Endothelial cell of umbilical vein (primary cell): ENCODE data around the gene CISH. TPM values are rescaled to one million over a fixed set of nuclear protein-coding genes. Genes with fewer than 3 reads are reported as not detected.

Source experiments
- BruUV-seq: library from RNA; stranded (reverse); fragments of 400-500 nt; replicated peaks from 2 replicates; lab custom pipeline; 2021; lab: Mats Ljungman, UMichigan
- CTCF ChIA-PET: fragments of 300-600, 350-600 bp; sonication (Branson Sonifier 250); formaldehyde crosslinking; loops from one replicate; lab custom pipeline; 2021; ENCODE audit warnings: antibody characterized with exemption, inconsistent platforms; lab: Charles Lee
- POLR2A ChIA-PET: fragments of 300-600, 350-600 bp; sonication (Branson Sonifier 250); formaldehyde crosslinking; loops from one replicate; lab custom pipeline; 2021; ENCODE audit warnings: antibody characterized with exemption, inconsistent platforms; lab: Charles Lee
- DNase-seq: peaks from one replicate; pipeline ENCODE4 v3.0.0-alpha.2; 2011; ENCODE audit warnings: low read depth, low spot score
- FAIRE-seq: peaks from 2 replicates; lab custom pipeline; 2011; peaks lifted over from hg19 to GRCh38; lab: Jason Lieb, UNC
- H2AFZ ChIP-seq: 2 replicates; pipeline ENCODE4 v1.6.0; 2012; ENCODE audit warnings: low read depth, low read length, control low read depth, inconsistent platforms
- H3K27ac ChIP-seq: 2 replicates; pipeline ENCODE4 v1.5.1; 2011; ENCODE audit warnings: low read depth, mild to moderate bottlenecking, control low read depth, low read length, moderate library complexity; ENCODE audit not compliant: insufficient read depth
- H3K27me3 ChIP-seq, 2 experiments: 2 replicates each; pipeline versions ENCODE4 v1.6.0 to v1.6.1; 2011; ENCODE audit warnings: low read length in 2 of 2, mixed read lengths in 1 of 2; ENCODE audit not compliant: control insufficient read depth in 2 of 2, insufficient read depth in 2 of 2
- H3K36me3 ChIP-seq, 2 experiments: 2 replicates in 1 of 2; 3 replicates in 1 of 2; pipeline ENCODE4 v1.5.1; 2011; ENCODE audit warnings: low read length in 2 of 2, mild to moderate bottlenecking in 1 of 2, moderate library complexity in 1 of 2; ENCODE audit not compliant: control insufficient read depth in 2 of 2, insufficient read depth in 2 of 2; ENCODE audit errors: extremely low read depth in 1 of 2
- H3K4me1 ChIP-seq: 3 replicates; pipeline ENCODE4 v1.5.1; 2011; ENCODE audit warnings: mild to moderate bottlenecking, low read length; ENCODE audit not compliant: control insufficient read depth, insufficient read depth; ENCODE audit errors: extremely low read depth
- H3K4me2 ChIP-seq: 2 replicates; pipeline ENCODE4 v1.6.1; 2011; ENCODE audit warnings: low read length, control low read depth, mixed read lengths; ENCODE audit not compliant: insufficient read depth
- H3K4me3 ChIP-seq, 3 experiments: fragments of 200-600 bp in 1 of 3; sonication (generic), shearing (Covaris generic) in 1 of 3; replicated peaks in 1 of 3; 2 replicates each; pipeline ENCODE4 v1.5.1; 2011 to 2016; ENCODE audit warnings: control low read depth in 3 of 3, low read length in 3 of 3, mild to moderate bottlenecking in 2 of 3, inconsistent platforms in 1 of 3, low read depth in 1 of 3, moderate library complexity in 1 of 3; ENCODE audit not compliant: insufficient read depth in 1 of 3
- H3K79me2 ChIP-seq: 2 replicates; pipeline ENCODE4 v1.6.0; 2012; ENCODE audit warnings: low read length, inconsistent platforms; ENCODE audit not compliant: control insufficient read depth, insufficient read depth
- H3K9ac ChIP-seq: replicated peaks from 2 replicates; pipeline ENCODE3; 2011; ENCODE audit warnings: low read length, control low read depth; ENCODE audit not compliant: insufficient read depth; ENCODE audit errors: extremely low read depth
- H3K9me1 ChIP-seq: replicated peaks from 3 replicates; pipeline ENCODE4 v1.6.0; 2011; ENCODE audit warnings: mild to moderate bottlenecking, low read length; ENCODE audit not compliant: control insufficient read depth, insufficient read depth; ENCODE audit errors: extremely low read depth
- H3K9me3 ChIP-seq: replicated peaks from 2 replicates; pipeline ENCODE4 v1.5.1; 2012; ENCODE audit warnings: low read length, inconsistent platforms; ENCODE audit not compliant: control insufficient read depth, insufficient read depth
- H4K20me1 ChIP-seq: replicated peaks from 2 replicates; pipeline ENCODE3; 2011; ENCODE audit warnings: mild to moderate bottlenecking, low read length; ENCODE audit not compliant: control insufficient read depth, insufficient read depth; ENCODE audit errors: extremely low read depth
- EZH2 ChIP-seq: IDR thresholded peaks from 2 replicates; pipeline ENCODE4 v1.6.1; 2012; ENCODE audit warnings: borderline replicate concordance, low read depth, mild to moderate bottlenecking, moderate library complexity, low read length, inconsistent platforms; ENCODE audit not compliant: severe bottlenecking
- FOS ChIP-seq: IDR thresholded peaks from 2 replicates; pipeline ENCODE4 v1.6.1; 2011; ENCODE audit warnings: mild to moderate bottlenecking, low read length, moderate library complexity, borderline replicate concordance; ENCODE audit not compliant: insufficient read depth
- JUN ChIP-seq: IDR thresholded peaks from 2 replicates; pipeline ENCODE4 v1.6.1; 2011; ENCODE audit warnings: borderline replicate concordance, low read depth; ENCODE audit not compliant: insufficient read length, insufficient read depth
- MYC ChIP-seq: IDR thresholded peaks from one replicate; pipeline ENCODE4 v1.6.1; 2011; ENCODE audit warnings: mild to moderate bottlenecking, low read depth, low read length
- POLR2A ChIP-seq: IDR thresholded peaks from 2 replicates; pipeline ENCODE4 v1.6.1; 2012; ENCODE audit warnings: low read depth, mild to moderate bottlenecking, control low read depth, low read length
- POLR2AphosphoS5 ChIP-seq: IDR thresholded peaks from 2 replicates; pipeline ENCODE4 v1.6.1; 2012; ENCODE audit warnings: low read depth, mild to moderate bottlenecking, control low read depth, low read length, moderate library complexity; ENCODE audit not compliant: insufficient read depth
- dilution Hi-C: fragments of 300-500 bp; cut with MboI; formaldehyde crosslinking; loops from one replicate; pipeline ENCODE4 v1.15.0; 2019; ENCODE audit warnings: low sequenced_read_pairs; ENCODE audit not compliant: extremely low pct_ligation_motif_present
- intact Hi-C: fragments of 100-400 bp; cut with micrococcal nuclease; formaldehyde crosslinking; loops from one replicate; pipeline ENCODE4 v1.10.0; 2022
- polyA plus RNA-seq, 4 experiments: library from polyadenylated mRNA; depleted of rRNA in 3 of 4; stranded (reverse) in 3 of 4; unstranded in 1 of 4; fragments of >200 nt; gene quantifications; 2 replicates each; pipeline versions ENCODE4 v1.2.1 to v1.2.3, GENCODE V29; 2011 to 2012; ENCODE audit warnings: missing spikeins in 1 of 4
- total RNA-seq: library from RNA; stranded (reverse); gene quantifications from 2 replicates; pipeline ENCODE4 v1.2.3, GENCODE V29; 2021
- TF ChIP-seq, protein P1 (sequence below), 2 donors: IDR thresholded peaks; 1 replicate in 1 of 2; 2 replicates in 1 of 2; pipeline ENCODE4 v1.5.1; 2011; ENCODE audit warnings: low read length in 2 of 2, mild to moderate bottlenecking in 2 of 2, moderate library complexity in 2 of 2, control low read depth in 1 of 2, inconsistent platforms in 1 of 2, low read depth in 1 of 2; ENCODE audit not compliant: insufficient read depth in 1 of 2; ENCODE audit errors: extremely low read depth in 1 of 2
- TF ChIP-seq, protein P2 (sequence below): IDR thresholded peaks from 2 replicates; pipeline ENCODE4 v1.6.1; 2011; ENCODE audit not compliant: insufficient read depth, insufficient read length

Gene CISH
- total and polyA plus RNA-seq, 2 donors (not counting 3 experiments of a cell fraction or from before 2014, with no cell fraction given): 2.2 to 4.1 TPM

DNA sequence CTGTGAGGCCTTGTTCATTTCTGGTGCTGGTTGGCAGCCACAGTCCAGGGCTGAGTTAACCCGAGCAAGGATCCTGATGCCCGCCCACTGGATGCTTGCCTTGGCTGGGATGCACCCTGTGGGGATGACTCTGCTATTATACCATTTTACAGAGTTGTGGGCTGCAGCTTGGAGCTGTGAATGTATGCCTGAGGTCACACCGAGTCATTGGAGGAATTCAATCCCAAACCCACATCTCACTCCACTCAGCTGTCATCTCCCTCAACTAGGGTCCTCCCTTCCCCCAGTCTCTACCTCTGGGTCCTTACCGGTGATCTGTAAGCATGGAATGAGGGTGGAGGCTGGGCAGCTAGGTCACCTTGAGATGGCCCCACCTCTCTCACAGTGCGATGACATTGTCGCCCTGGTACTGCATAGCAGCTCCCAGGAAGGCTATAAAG lies 27.5 kb upstream of the CISH start:
- H2AFZ ChIP-seq: no peak overlapping the region
- H3K9me3 ChIP-seq: no peaks in the 10 kb centered on the region
- H3K79me2 ChIP-seq: no peaks in the 10 kb centered on the region
- H3K4me1 ChIP-seq: no peaks in the 10 kb centered on the region
- H3K9ac ChIP-seq: no peak overlapping the region
- no peak for TF ChIP-seq EZH2
- TF ChIP-seq JUN: no peak
- no peak for TF ChIP-seq MYC
- TF ChIP-seq, protein P1, sequence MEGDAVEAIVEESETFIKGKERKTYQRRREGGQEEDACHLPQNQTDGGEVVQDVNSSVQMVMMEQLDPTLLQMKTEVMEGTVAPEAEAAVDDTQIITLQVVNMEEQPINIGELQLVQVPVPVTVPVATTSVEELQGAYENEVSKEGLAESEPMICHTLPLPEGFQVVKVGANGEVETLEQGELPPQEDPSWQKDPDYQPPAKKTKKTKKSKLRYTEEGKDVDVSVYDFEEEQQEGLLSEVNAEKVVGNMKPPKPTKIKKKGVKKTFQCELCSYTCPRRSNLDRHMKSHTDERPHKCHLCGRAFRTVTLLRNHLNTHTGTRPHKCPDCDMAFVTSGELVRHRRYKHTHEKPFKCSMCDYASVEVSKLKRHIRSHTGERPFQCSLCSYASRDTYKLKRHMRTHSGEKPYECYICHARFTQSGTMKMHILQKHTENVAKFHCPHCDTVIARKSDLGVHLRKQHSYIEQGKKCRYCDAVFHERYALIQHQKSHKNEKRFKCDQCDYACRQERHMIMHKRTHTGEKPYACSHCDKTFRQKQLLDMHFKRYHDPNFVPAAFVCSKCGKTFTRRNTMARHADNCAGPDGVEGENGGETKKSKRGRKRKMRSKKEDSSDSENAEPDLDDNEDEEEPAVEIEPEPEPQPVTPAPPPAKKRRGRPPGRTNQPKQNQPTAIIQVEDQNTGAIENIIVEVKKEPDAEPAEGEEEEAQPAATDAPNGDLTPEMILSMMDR (IDR thresholded peaks at IDR 0.05; ENCODE audit: extremely low read depth in 1 of 2, insufficient read depth in 1 of 2, low read depth in 1 of 2, low read length in 2 of 2): no peak
- TF ChIP-seq POLR2AphosphoS5: no peak
- no TSS peak for BruUV-seq
- no peaks in the 10 kb centered on the region for H3K27me3 ChIP-seq
- H3K27ac ChIP-seq: no peak overlapping the region
- DNase-seq (no peak), FAIRE-seq (no peak)
- H4K20me1 ChIP-seq: no peaks in the 10 kb centered on the region
- H3K4me3 ChIP-seq: no peak overlapping the region
- H3K4me2 ChIP-seq: no peak overlapping the region
- intact Hi-C loops: no loop called here
- dilution Hi-C loops: no loop called here
- CTCF ChIA-PET: interaction anchor here (0.8 kb wide), 1 partner anchor 23 kb away, joined by 3 read pairs; no protein-coding TSS in a partner anchor
- POLR2A ChIA-PET: no interaction called here
- H3K36me3 ChIP-seq: no peaks in the 10 kb centered on the region
- no peaks in the 10 kb centered on the region for H3K9me1 ChIP-seq

DNA sequence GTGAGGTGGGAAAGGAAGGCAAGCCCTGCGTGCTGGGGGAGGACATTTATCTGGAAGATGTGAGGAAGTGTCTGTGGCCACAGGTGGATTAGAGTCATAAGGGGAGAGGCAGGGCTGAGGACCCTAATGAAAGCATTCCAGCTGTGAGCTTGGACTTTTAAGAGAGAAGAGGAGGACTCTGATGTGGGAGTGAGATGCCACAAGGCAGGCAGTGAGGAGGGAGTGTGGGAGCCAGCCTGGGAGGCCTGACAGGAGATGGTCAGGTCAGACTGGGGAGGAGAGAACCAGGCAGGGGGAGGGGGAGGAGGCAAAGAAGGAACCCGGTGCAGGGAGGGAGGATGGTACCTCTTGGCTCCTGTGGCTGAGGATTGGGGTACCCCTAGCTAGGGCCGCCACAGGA lies 26.4 kb upstream of the CISH start:
- Histone ChIP-seq H3K4me3 (no peak overlapping the region), H3K36me3 (no peaks in the 10 kb centered on the region), H3K27me3 (no peaks in the 10 kb centered on the region), H3K79me2 (no peaks in the 10 kb centered on the region), H3K9me1 (no peaks in the 10 kb centered on the region), H3K4me2 (no peak overlapping the region), H4K20me1 (no peaks in the 10 kb centered on the region), H3K4me1 (no peaks in the 10 kb centered on the region), H2AFZ (no peak overlapping the region), H3K27ac (no peak overlapping the region), H3K9ac (no peak overlapping the region), H3K9me3 (no peaks in the 10 kb centered on the region)
- ChIA-PET POLR2A (no interaction called here), CTCF (no interaction called here)
- no TSS peak for BruUV-seq
- FAIRE-seq: no peak
- intact Hi-C loops (no loop called here), dilution Hi-C loops (no loop called here)
- TF ChIP-seq EZH2: no peak
- TF ChIP-seq, protein P1 (IDR thresholded peaks at IDR 0.05; ENCODE audit: extremely low read depth in 1 of 2, insufficient read depth in 1 of 2, low read depth in 1 of 2, low read length in 2 of 2): no peak
- no peak for TF ChIP-seq JUN
- TF ChIP-seq, protein P2, sequence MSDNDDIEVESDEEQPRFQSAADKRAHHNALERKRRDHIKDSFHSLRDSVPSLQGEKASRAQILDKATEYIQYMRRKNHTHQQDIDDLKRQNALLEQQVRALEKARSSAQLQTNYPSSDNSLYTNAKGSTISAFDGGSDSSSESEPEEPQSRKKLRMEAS: no peak
- no peak for TF ChIP-seq FOS
- TF ChIP-seq POLR2AphosphoS5: no peak
- TF ChIP-seq POLR2A: no peak
- no peak for DNase-seq
